Neuronal stem cell (in vitro differentiated cells): ENCODE results near the gene PSMD3.

Experiments used
- DNase-seq: peaks from one replicate; pipeline ENCODE4 v3.0.0-alpha.2; 2013; ENCODE audit warnings: low spot score
- H2AFZ ChIP-seq: one replicate; pipeline ENCODE4 v1.6.1; 2013; ENCODE audit warnings: mild to moderate bottlenecking, low read length, inconsistent platforms
- H2AK5ac ChIP-seq: 2 replicates; pipeline ENCODE4 v1.6.1; 2013; ENCODE audit warnings: low read depth, mild to moderate bottlenecking, inconsistent platforms, low read length, moderate library complexity, mixed read lengths
- H2BK120ac ChIP-seq: 2 replicates; pipeline ENCODE4 v1.6.1; 2013; ENCODE audit warnings: low read depth, mild to moderate bottlenecking, inconsistent platforms, low read length, moderate library complexity, mixed read lengths
- H2BK12ac ChIP-seq: one replicate; pipeline ENCODE4 v1.6.1; 2013; ENCODE audit warnings: low read length, inconsistent platforms
- H2BK15ac ChIP-seq: 2 replicates; pipeline ENCODE4 v1.6.1; 2013; ENCODE audit warnings: mild to moderate bottlenecking, low read length, inconsistent platforms, mixed read lengths
- H2BK5ac ChIP-seq: one replicate; pipeline ENCODE4 v1.6.1; 2013; ENCODE audit warnings: inconsistent platforms, mild to moderate bottlenecking, low read length, moderate library complexity
- H3K14ac ChIP-seq: one replicate; pipeline ENCODE4 v1.6.1; 2013; ENCODE audit warnings: low read length, inconsistent platforms
- H3K18ac ChIP-seq: 2 replicates; pipeline ENCODE4 v1.6.1; 2013; ENCODE audit warnings: low read length, inconsistent platforms
- H3K23ac ChIP-seq: 2 replicates; pipeline ENCODE4 v1.6.1; 2013; ENCODE audit warnings: low read depth, mild to moderate bottlenecking, mixed read lengths, low read length, inconsistent platforms; ENCODE audit not compliant: poor library complexity
- H3K27ac ChIP-seq: replicated peaks from 3 replicates; pipeline ENCODE4 v1.5.1; 2013; ENCODE audit warnings: low read length, inconsistent platforms
- H3K27me3 ChIP-seq, 3 experiments: 2 replicates each; pipeline ENCODE4 v1.6.1; 2013; ENCODE audit warnings: low read length in 3 of 3, mild to moderate bottlenecking in 2 of 3, inconsistent platforms in 1 of 3, low read depth in 1 of 3, mixed read lengths in 1 of 3, moderate library complexity in 1 of 3; ENCODE audit not compliant: control insufficient read depth in 3 of 3, insufficient read depth in 3 of 3
- H3K36me3 ChIP-seq, 2 donors: replicated peaks in 1 of 2; 2 replicates each; pipeline ENCODE4 v1.6.1; 2013; ENCODE audit warnings: low read length in 2 of 2; ENCODE audit not compliant: control insufficient read depth in 2 of 2, insufficient read depth in 2 of 2
- H3K4ac ChIP-seq: 2 replicates; pipeline ENCODE4 v1.6.1; 2013; ENCODE audit warnings: inconsistent platforms, mild to moderate bottlenecking, low read length, moderate library complexity
- H3K4me1 ChIP-seq, 2 donors: 1 replicate in 1 of 2; 2 replicates in 1 of 2; pipeline ENCODE4 v1.6.1; 2013; ENCODE audit warnings: low read length in 2 of 2, low read depth in 1 of 2; ENCODE audit not compliant: control insufficient read depth in 2 of 2, insufficient read depth in 1 of 2
- H3K4me2 ChIP-seq: one replicate; pipeline ENCODE4 v1.6.1; 2013; ENCODE audit warnings: mild to moderate bottlenecking, low read length, inconsistent platforms; ENCODE audit not compliant: insufficient read depth, poor library complexity, severe bottlenecking
- H3K4me3 ChIP-seq, 2 donors: 2 replicates each; pipeline ENCODE4 v1.5.1; 2013; ENCODE audit warnings: low read length in 2 of 2, mild to moderate bottlenecking in 2 of 2, inconsistent platforms in 1 of 2, moderate library complexity in 1 of 2
- H3K79me1 ChIP-seq: one replicate; pipeline ENCODE4 v1.6.1; 2013; ENCODE audit warnings: low read depth, mild to moderate bottlenecking, inconsistent platforms, low read length, moderate library complexity
- H3K9ac ChIP-seq: one replicate; pipeline ENCODE4 v1.6.1; 2013; ENCODE audit warnings: mild to moderate bottlenecking, low read depth, low read length, inconsistent platforms; ENCODE audit not compliant: poor library complexity
- H3K9me3 ChIP-seq, 2 donors: replicated peaks in 1 of 2; 2 replicates each; pipeline versions ENCODE3 to v1.6.1; 2013; ENCODE audit warnings: low read length in 2 of 2, mild to moderate bottlenecking in 2 of 2, inconsistent platforms in 1 of 2, low read depth in 1 of 2, mixed read lengths in 1 of 2, moderate library complexity in 1 of 2; ENCODE audit not compliant: control insufficient read depth in 2 of 2, insufficient read depth in 1 of 2
- H4K8ac ChIP-seq: one replicate; pipeline ENCODE4 v1.6.1; 2013; ENCODE audit warnings: low read depth, mild to moderate bottlenecking, inconsistent platforms, low read length, moderate library complexity
- H4K91ac ChIP-seq: one replicate; pipeline ENCODE4 v1.6.1; 2013; ENCODE audit warnings: low read length, low read depth, mild to moderate bottlenecking, inconsistent platforms; ENCODE audit not compliant: poor library complexity
- WGBS, 2 donors: extraction: QIAGEN DNeasy Blood & Tissue Kit; methylation state at CpG; one replicate each; pipeline ENCODE4 v1.1.7; 2013; ENCODE audit warnings: missing lambda C conversion rate in 2 of 2, mixed read lengths in 1 of 2; ENCODE audit not compliant: insufficient read length in 2 of 2, insufficient replicate concordance in 1 of 2; ENCODE audit errors: extremely low coverage in 2 of 2; 5-methylcytosine and 5-hydroxymethylcytosine counted together

The PSMD3 gene

DNA sequence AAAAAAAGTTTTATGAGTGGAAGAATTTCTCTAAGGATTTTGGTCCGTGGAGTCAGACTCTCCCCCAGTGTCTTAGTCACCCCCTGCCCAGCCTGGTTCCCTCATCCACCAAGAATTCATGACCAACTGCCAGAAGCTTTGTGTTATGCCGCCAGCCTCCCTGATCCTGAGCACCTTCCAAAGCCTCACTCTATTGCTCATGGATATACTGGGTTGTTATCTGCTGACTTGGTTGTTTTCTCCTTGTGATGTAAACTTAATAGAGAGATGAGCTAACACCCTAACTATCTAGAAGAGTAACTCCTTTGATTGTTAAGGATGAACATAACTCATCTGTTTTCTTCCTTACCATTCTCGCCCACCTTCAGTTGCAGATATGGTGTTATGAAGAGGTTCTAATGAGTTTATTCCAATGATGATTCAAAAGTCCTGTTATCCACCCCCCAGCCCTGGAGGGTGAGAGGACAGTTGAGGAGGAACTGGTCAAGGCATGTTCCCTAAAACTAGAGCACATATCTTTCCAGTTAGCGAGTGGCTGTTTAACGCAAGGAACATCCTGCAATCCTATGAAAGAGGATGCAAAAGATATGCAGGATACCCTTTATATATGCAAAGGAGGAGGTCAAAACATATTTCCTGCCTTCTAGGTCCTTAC, 1.5 kb upstream of the PSMD3 start:
- no peak overlapping the region for H3K14ac ChIP-seq
- no peak overlapping the region for H4K91ac ChIP-seq
- no peak overlapping the region for H3K4ac ChIP-seq
- H3K79me1 ChIP-seq: peaks cover 5% of the 10 kb centered on the region
- no peak overlapping the region for H3K23ac ChIP-seq
- peak overlapping the region; percentile 94 for H2AFZ ChIP-seq
- no peak overlapping the region for H4K8ac ChIP-seq
- H2AK5ac ChIP-seq: no peak overlapping the region
- no CpG with 5 or more reads among the region's 5 CpGs for WGBS, 2 donors
- no peaks in the 10 kb centered on the region for H3K9me3 ChIP-seq
- no peak overlapping the region for H2BK15ac ChIP-seq
- H3K4me2 ChIP-seq: no peak overlapping the region
- no peak overlapping the region for H2BK120ac ChIP-seq
- no peak overlapping the region for H2BK5ac ChIP-seq
- no peak overlapping the region for H3K27ac ChIP-seq
- DNase-seq: no peak
- peak overlapping the region in 1 of 2 donors; percentile 94 for H3K4me3 ChIP-seq
- no peak overlapping the region for H2BK12ac ChIP-seq
- H3K4me1 ChIP-seq: peaks cover 6 to 11% of the 10 kb centered on the region in 2 donors
- H3K36me3 ChIP-seq: peaks cover under 1 to 9% of the 10 kb centered on the region in 2 donors
- H3K9ac ChIP-seq: no peak overlapping the region
- peaks cover 0 to 46% (median 0%) of the 10 kb centered on the region in 3 experiments for H3K27me3 ChIP-seq
- H3K18ac ChIP-seq: no peak overlapping the region

DNA sequence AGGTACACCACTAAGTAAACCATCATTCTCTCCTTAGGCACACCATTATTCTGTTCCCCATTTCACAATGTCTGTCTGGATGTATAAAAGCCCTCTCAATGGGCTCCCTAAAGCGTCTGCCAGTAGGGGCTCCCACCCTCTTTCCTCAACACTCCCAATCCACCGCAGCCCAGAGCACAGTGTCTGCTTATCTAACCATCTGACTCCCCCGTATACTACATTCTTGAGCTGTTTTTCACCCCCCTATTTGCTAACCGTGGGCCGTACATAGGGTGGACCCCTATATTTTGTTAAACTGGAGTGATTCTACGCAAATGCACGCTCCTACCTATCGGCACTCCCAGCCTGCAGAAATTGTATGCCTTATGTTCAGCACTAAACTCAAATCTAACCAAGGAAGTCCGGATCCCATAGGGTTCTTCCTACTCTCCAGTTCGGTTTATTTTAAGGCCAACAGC, 685 bp upstream of the PSMD3 start:
- no peak overlapping the region for H3K27ac ChIP-seq
- H3K36me3 ChIP-seq: peaks cover 8 to 16% of the 10 kb centered on the region in 2 donors
- peak overlapping the region; percentile 94 for H2AFZ ChIP-seq
- no peak overlapping the region for H2BK12ac ChIP-seq
- H3K23ac ChIP-seq: no peak overlapping the region
- H4K8ac ChIP-seq: no peak overlapping the region
- peak overlapping the region; percentile 54 for H3K18ac ChIP-seq
- peak overlapping the region; percentile 56 for H3K9ac ChIP-seq
- WGBS, 2 donors: no CpG with 5 or more reads among the region's 10 CpGs
- DNase-seq: no peak
- H2BK120ac ChIP-seq: no peak overlapping the region
- no peak overlapping the region for H3K4ac ChIP-seq
- H3K4me1 ChIP-seq: peaks cover 6 to 11% of the 10 kb centered on the region in 2 donors
- H3K79me1 ChIP-seq: peaks cover 5% of the 10 kb centered on the region
- peaks cover 0 to 38% (median 0%) of the 10 kb centered on the region in 3 experiments for H3K27me3 ChIP-seq
- peak overlapping the region; percentile 89 for H3K4me2 ChIP-seq
- H3K14ac ChIP-seq: no peak overlapping the region
- no peak overlapping the region for H2BK5ac ChIP-seq
- H2BK15ac ChIP-seq: no peak overlapping the region
- no peak overlapping the region for H4K91ac ChIP-seq
- H3K4me3 ChIP-seq: peak overlapping the region; percentile 75 to 94
- no peak overlapping the region for H2AK5ac ChIP-seq
- no peaks in the 10 kb centered on the region for H3K9me3 ChIP-seq

DNA sequence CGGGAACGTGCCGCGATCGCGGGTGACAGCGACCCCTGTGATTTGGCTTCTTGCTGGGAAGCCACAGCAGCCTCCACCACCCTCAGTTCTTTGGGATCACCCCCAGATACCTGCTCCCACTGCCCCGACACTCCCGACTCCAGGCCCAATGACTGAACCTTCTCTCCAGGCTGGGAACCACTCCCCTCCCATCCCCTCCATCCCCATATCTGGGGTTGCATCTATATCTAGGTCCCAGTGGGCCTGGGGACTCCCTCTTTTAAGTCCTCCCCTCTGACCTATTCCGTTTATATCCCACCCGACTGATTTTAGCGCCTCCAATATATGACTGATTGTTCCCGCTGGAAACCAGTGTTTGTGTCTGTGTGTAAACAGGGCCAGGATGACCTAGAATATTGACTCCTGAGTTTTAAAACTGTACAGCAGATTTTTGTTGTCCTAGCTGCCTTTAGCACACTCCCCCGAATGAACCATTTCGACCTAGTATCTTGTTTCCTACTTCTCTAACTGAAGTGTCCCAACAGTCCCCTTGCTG, 667 bp downstream of the PSMD3 start:
- H2AK5ac ChIP-seq: peak overlapping the region; percentile 92
- peak overlapping the region; percentile 55 for H3K27ac ChIP-seq
- peaks cover 5% of the 10 kb centered on the region for H3K79me1 ChIP-seq
- H4K91ac ChIP-seq: no peak overlapping the region
- peaks cover 0 to 27% (median 0%) of the 10 kb centered on the region in 3 experiments for H3K27me3 ChIP-seq
- H4K8ac ChIP-seq: peak overlapping the region; percentile 26
- H3K9me3 ChIP-seq: no peaks in the 10 kb centered on the region
- H3K4ac ChIP-seq: peak overlapping the region; percentile 59
- DNase-seq: no peak
- no peak overlapping the region for H2BK12ac ChIP-seq
- H3K9ac ChIP-seq: peak overlapping the region; percentile 97
- peak overlapping the region; percentile 70 for H2BK15ac ChIP-seq
- H2BK5ac ChIP-seq: peak overlapping the region; percentile 89
- no CpG with 5 or more reads among the region's 15 CpGs for WGBS, 2 donors
- peak overlapping the region; percentile 81 for H3K4me2 ChIP-seq
- H3K4me1 ChIP-seq: peaks cover 6 to 11% of the 10 kb centered on the region in 2 donors
- peak overlapping the region; percentile 99 for H3K14ac ChIP-seq
- H2BK120ac ChIP-seq: peak overlapping the region; percentile 89
- H3K18ac ChIP-seq: peak overlapping the region; percentile 98
- peaks cover 20 to 30% of the 10 kb centered on the region in 2 donors for H3K36me3 ChIP-seq
- peak overlapping the region; percentile 84 for H2AFZ ChIP-seq
- peak overlapping the region; percentile 90 for H3K23ac ChIP-seq
- H3K4me3 ChIP-seq: peak overlapping the region; percentile 94 to 95

DNA sequence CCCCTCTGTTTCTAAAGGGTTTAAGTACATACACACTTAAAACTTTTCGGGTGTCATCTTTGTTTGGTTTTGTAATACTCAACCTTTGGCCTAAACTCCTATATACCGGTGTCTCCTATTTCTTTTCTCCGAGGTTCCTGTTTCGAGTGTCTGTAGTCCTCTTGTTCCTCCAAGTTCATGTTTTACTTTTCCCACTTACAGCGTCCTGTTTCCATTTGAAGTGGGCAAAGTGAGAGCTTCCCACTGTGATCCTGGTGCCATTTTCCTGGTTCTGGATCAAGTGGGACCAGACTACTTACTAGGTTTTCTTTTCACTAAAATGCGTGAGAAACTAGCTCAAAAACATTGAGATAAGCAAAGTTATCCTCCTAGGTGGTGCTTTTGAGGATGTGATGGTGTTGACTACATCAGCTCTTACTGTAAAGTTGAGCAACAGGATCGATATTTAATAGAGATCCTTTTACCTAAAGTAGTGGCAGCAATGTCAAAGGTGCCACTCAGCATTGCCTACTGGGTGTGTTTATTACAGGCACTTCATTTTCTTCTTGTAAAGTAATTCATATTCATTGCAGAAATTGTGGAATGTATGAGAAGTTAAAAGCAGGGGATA, 1.3 kb downstream of the PSMD3 start:
- peak overlapping the region; percentile 94 to 95 for H3K4me3 ChIP-seq
- H3K9me3 ChIP-seq: no peaks in the 10 kb centered on the region
- H4K8ac ChIP-seq: no peak overlapping the region
- no CpG with 5 or more reads among the region's 7 CpGs for WGBS, 2 donors
- H2BK5ac ChIP-seq: no peak overlapping the region
- H2BK15ac ChIP-seq: no peak overlapping the region
- H3K18ac ChIP-seq: no peak overlapping the region
- no peak overlapping the region for H2AFZ ChIP-seq
- no peak for DNase-seq
- H3K27me3 ChIP-seq: peaks cover 0 to 22% (median 0%) of the 10 kb centered on the region in 3 experiments
- H2AK5ac ChIP-seq: no peak overlapping the region
- peaks cover 25 to 36% of the 10 kb centered on the region in 2 donors for H3K36me3 ChIP-seq
- H4K91ac ChIP-seq: no peak overlapping the region
- no peak overlapping the region for H3K9ac ChIP-seq
- no peak overlapping the region for H2BK12ac ChIP-seq
- peak overlapping the region; percentile 81 for H3K4me2 ChIP-seq
- H3K4ac ChIP-seq: no peak overlapping the region
- H3K79me1 ChIP-seq: peaks cover 5% of the 10 kb centered on the region
- H3K4me1 ChIP-seq: peaks cover 6 to 11% of the 10 kb centered on the region in 2 donors
- no peak overlapping the region for H2BK120ac ChIP-seq
- H3K27ac ChIP-seq: no peak overlapping the region
- H3K14ac ChIP-seq: no peak overlapping the region
- H3K23ac ChIP-seq: no peak overlapping the region
